Left lung (tissue), 10 donors: Measurements from ENCODE around the gene NINJ1. TPM values are rescaled to one million over a fixed set of nuclear protein-coding genes. Genes with fewer than 3 reads are reported as not detected.

Source experiments
- ATAC-seq: fragments of 200-7000 bp; cut with Tn5 transposase; one replicate; pipeline ENCODE4 v1.9.1; 2020; ENCODE audit warnings: moderate library complexity
- DNase-seq, 4 donors: peaks; one replicate each; pipeline ENCODE4 v3.0.0-alpha.2; 2013 to 2020
- H3K27ac ChIP-seq, 2 donors: fragments of 200-600 bp; sonication (generic) in 1 of 2; one replicate each; pipeline versions ENCODE4 v1.5.0 to v1.8.0; 2020 to 2021
- H3K27me3 ChIP-seq, 2 donors: fragments of 200-600 bp; sonication (generic) in 1 of 2; one replicate each; pipeline versions ENCODE4 v1.5.0 to v1.8.0; 2020 to 2021
- H3K36me3 ChIP-seq, 2 donors: fragments of 200-600 bp; sonication (generic) in 1 of 2; one replicate each; pipeline versions ENCODE4 v1.5.0 to v1.8.0; 2020 to 2021
- H3K4me1 ChIP-seq, 2 donors: fragments of 200-600 bp; one replicate each; pipeline ENCODE4 v1.8.0; 2021
- H3K4me3 ChIP-seq, 2 donors: fragments of 200-600 bp; sonication (generic) in 1 of 2; one replicate each; pipeline versions ENCODE4 v1.5.0 to v1.8.0; 2020 to 2021; ENCODE audit warnings: mild to moderate bottlenecking in 1 of 2
- H3K9me3 ChIP-seq, 2 donors: fragments of 200-600 bp; sonication (generic) in 1 of 2; one replicate each; pipeline versions ENCODE4 v1.5.0 to v1.8.0; 2020 to 2021
- intact Hi-C, 2 donors: fragments of 100-400 bp; cut with DNase I; formaldehyde crosslinking; loops; one replicate each; pipeline versions ENCODE4 v1.11.2 to v1.14.2; 2022
- polyA plus RNA-seq, 6 donors: library from polyadenylated mRNA; unstranded; fragments of 120-200 nt; gene quantifications; one replicate each; pipeline ENCODE4 v1.2.1, GENCODE V29; 2013; ENCODE audit not compliant: insufficient read length in 6 of 6
- total RNA-seq, 2 donors: library from RNA; stranded (reverse); fragmentation: NEBNext Ultra II Directional; extraction: Animal tissue kit (Norgen Biotek cat#: 25700); gene quantifications; one replicate each; pipeline ENCODE4 v1.2.1, GENCODE V29; 2021
- TF ChIP-seq, protein P1 (sequence below), 2 donors: fragments of 200-600 bp; sonication (generic) in 1 of 2; IDR thresholded peaks; one replicate each; pipeline versions ENCODE4 v1.5.0 to v1.8.0; 2021; ENCODE audit warnings: antibody characterized with exemption in 2 of 2
- donor health status: DM: no; HTN: yes; CAD: no.
- donor health status: DM: no; HTN: no; CAD: no.

The NINJ1 gene
- total and polyA plus RNA-seq, 8 donors, result 29.8 to 83.5 (median 37.8) TPM

DNA sequence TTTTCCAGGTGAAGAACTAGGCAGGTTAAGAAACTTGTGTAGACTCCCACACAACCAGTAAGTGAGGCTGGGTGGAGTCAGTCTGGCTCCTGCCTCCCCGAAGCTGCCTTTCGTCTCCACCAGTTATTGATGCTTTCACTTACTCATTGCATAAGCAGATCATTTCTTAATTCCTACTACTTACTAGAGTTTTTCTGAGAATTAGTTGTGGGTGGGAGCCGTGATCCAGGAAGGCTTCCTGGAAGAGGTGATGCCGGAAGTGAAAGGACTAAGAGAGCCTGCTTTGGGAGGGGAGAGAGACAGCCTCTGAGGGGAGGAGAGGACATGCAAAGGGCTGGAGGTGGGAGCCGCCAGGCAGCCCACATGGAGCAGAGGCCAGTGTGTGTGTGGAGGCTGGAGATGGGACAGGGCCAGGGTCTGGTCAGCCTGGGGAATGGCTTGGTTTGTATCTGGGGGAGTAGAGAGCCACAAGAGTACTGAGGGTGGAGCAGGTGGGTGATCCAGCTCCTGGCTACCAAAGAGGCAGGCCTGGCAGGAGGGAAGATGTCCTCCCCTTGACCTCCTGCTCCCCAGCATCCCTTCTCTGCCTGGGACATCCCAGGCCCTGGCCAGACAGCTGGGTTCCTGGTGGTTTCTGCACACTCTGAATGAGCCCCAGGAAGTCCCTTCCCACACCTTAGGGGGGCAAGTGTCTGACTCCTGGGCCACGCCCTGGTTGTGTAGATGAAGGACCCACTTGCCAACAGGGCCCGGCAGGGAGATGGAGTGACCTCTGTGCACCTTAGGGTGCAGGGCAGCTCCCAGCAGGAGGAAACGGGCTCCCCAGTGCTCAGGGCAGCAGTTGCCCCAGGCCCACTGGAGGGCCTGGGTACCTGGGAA is 50.2 kb downstream of the NINJ1 start:
- Histone ChIP-seq H3K27ac (no peak overlapping the region), H3K4me3 (no peak overlapping the region), H3K36me3 (peaks cover 0 to 14% of the 10 kb centered on the region in 2 donors), H3K4me1 (peaks cover 12 to 15% of the 10 kb centered on the region in 2 donors), H3K27me3 (no peaks in the 10 kb centered on the region), H3K9me3 (no peaks in the 10 kb centered on the region)
- TF ChIP-seq, protein P1, sequence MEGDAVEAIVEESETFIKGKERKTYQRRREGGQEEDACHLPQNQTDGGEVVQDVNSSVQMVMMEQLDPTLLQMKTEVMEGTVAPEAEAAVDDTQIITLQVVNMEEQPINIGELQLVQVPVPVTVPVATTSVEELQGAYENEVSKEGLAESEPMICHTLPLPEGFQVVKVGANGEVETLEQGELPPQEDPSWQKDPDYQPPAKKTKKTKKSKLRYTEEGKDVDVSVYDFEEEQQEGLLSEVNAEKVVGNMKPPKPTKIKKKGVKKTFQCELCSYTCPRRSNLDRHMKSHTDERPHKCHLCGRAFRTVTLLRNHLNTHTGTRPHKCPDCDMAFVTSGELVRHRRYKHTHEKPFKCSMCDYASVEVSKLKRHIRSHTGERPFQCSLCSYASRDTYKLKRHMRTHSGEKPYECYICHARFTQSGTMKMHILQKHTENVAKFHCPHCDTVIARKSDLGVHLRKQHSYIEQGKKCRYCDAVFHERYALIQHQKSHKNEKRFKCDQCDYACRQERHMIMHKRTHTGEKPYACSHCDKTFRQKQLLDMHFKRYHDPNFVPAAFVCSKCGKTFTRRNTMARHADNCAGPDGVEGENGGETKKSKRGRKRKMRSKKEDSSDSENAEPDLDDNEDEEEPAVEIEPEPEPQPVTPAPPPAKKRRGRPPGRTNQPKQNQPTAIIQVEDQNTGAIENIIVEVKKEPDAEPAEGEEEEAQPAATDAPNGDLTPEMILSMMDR (IDR thresholded peaks at IDR 0.05), result no peak
- peak; percentile 59 for ATAC-seq
- intact Hi-C loops, result no loop called here
- DNase-seq, result peak in 1 of 4 donors; percentile 35

DNA sequence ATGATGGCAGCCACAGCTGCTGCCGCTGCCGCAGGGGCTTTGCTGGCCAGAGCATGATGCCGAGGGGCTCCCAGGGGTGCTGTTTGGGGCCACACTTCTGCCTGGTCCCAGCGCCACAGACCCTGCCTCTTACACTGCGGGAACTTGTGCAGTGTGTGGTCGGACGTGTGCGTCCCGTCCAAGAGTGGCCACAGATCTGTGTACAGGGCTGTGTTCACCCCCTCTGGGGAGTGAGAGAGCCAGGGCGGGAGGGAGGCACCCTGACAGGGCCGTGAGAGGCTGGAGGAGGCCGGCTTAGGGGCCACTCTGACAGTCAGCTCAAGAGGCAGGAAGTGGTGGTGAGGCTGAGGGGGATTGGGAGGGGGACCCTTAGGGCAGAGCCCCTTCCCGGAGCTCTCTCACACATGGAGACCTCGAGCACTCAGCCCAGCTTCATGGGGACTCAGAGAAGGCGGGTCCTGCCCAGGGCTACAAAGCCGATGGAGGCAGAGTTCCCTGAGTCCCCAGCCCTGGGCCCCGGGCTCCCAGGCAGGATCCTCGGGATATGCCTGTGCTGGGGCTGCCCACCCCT is 51.1 kb downstream of the NINJ1 start:
- Histone ChIP-seq H3K27ac (no peak overlapping the region), H3K36me3 (peaks cover 0 to 20% of the 10 kb centered on the region in 2 donors), H3K27me3 (no peaks in the 10 kb centered on the region), H3K4me3 (no peak overlapping the region), H3K4me1 (peaks cover 12 to 15% of the 10 kb centered on the region in 2 donors), H3K9me3 (no peaks in the 10 kb centered on the region)
- TF ChIP-seq, protein P1 (IDR thresholded peaks at IDR 0.05), result no peak
- DNase-seq (peak in 3 of 4 donors; percentile 30 to 73 (median 30)), ATAC-seq (peak; percentile 60)
- intact Hi-C loops, result no loop called here

DNA sequence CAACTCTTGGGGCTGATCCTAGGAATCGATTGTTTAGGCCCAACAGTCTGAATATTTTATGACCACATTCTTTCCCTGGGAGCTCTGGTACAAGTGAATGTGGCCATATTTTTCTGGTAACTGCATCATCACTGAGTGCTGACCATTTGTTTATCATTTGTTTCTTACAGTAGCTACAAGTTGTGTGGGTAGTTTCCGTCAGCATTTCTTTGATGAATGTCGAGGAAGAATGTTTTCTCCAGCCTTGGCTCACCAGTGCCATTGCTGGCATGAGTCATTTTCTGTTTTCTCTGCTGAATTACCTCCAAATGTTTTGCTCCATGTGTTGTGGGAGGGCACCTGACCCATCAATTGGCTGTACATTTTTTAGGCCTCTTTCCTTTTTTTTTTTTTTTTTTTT is 52.1 kb downstream of the NINJ1 start:
- H3K27ac ChIP-seq, result no peak overlapping the region
- peak in 1 of 4 donors; percentile 8 for DNase-seq
- peaks cover 0 to 25% of the 10 kb centered on the region in 2 donors for H3K36me3 ChIP-seq
- intact Hi-C loops, result no loop called here
- H3K27me3 ChIP-seq, result no peaks in the 10 kb centered on the region
- TF ChIP-seq, protein P1 (IDR thresholded peaks at IDR 0.05), result no peak
- H3K4me1 ChIP-seq, result peaks cover 12 to 15% of the 10 kb centered on the region in 2 donors
- no peak for ATAC-seq
- H3K9me3 ChIP-seq, result no peaks in the 10 kb centered on the region
- H3K4me3 ChIP-seq, result no peak overlapping the region

DNA sequence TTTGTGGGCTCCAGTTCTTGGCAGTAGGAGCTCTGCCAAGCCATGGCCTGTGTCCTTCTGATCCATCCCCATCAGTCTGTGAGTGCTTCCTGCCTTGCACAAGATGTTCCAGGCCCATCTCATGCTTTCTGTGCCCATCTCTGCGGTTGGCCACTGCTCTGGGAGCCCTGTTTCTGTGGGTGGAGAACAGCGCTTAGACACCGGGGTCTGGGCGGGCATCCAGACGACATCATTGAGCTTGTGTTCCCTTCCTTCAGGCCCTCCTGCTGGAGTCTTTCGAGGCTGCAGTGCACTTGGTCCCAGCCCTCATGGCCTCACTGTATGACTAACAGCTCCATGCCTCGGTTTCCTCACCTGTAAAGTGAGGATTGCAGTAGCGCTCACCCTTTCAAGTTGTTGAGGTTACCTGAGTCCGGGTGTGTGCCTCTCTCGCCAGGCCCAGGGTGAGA is 52.9 kb downstream of the NINJ1 start:
- Histone ChIP-seq H3K4me1 (peaks cover 12 to 15% of the 10 kb centered on the region in 2 donors), H3K9me3 (no peaks in the 10 kb centered on the region), H3K27ac (no peak overlapping the region), H3K4me3 (no peak overlapping the region), H3K27me3 (no peaks in the 10 kb centered on the region), H3K36me3 (peaks cover 0 to 25% of the 10 kb centered on the region in 2 donors)
- intact Hi-C loops, result no loop called here
- DNase-seq (peak in 1 of 4 donors; percentile 24), ATAC-seq (no peak)
- TF ChIP-seq, protein P1 (IDR thresholded peaks at IDR 0.05), result no peak

DNA sequence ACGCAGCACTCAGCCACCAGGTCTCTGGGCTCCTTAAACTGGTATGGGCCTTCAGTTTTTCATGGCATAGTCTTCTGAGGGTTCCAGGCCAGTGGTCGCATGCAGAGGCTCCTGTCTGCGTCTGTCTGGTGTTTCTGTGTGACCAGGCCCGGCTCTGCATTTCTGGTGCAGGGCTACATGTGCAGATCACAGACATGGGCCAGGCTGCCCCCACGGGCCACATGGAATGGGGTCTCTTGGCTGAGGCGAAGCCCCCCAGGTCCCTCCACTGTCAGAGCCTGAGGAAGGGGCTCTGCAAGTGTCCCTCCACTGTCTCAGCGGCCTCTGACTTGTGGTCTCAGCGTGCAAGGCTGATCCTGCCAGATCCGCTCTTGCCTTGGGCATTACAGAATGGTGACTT is 53.6 kb downstream of the NINJ1 start:
- no peaks in the 10 kb centered on the region for H3K27me3 ChIP-seq
- H3K4me3 ChIP-seq, result no peak overlapping the region
- H3K36me3 ChIP-seq, result peaks cover 0 to 25% of the 10 kb centered on the region in 2 donors
- H3K9me3 ChIP-seq, result no peaks in the 10 kb centered on the region
- TF ChIP-seq, protein P1 (IDR thresholded peaks at IDR 0.05), result no peak
- no peak overlapping the region for H3K27ac ChIP-seq
- peaks cover 12 to 15% of the 10 kb centered on the region in 2 donors for H3K4me1 ChIP-seq
- intact Hi-C loops, result no loop called here
- ATAC-seq (no peak), DNase-seq (peak in 2 of 4 donors; percentile 25 to 60)
